Omental fat pad (tissue), 4 donors: ENCODE data around the gene UAP1L1. TPM values are rescaled to one million over a fixed set of nuclear protein-coding genes. Genes with fewer than 3 reads are reported as not detected.

ENCODE experiments used
- ATAC-seq: fragments of 150-250 bp; one replicate; pipeline ENCODE4 v1.9.1; 2016; ENCODE audit warnings: mild to moderate bottlenecking, moderate library complexity; ENCODE audit not compliant: low FRiP score
- DNase-seq: peaks from one replicate; pipeline ENCODE4 v3.0.0-alpha.2; 2019; ENCODE audit warnings: low spot score
- total RNA-seq, 4 donors: library from RNA; depleted of rRNA; stranded (reverse); fragments of >200 nt; gene quantifications; one replicate each; pipeline ENCODE4 v1.1.0, GENCODE V29; 2016
- TF ChIP-seq, protein P1 (sequence below), 3 donors: fragments of 450-650 bp; IDR thresholded peaks; one replicate each; pipeline ENCODE4 v1.5.1; 2016 to 2017; ENCODE audit warnings: antibody characterized with exemption in 3 of 3, mild to moderate bottlenecking in 3 of 3, moderate library complexity in 2 of 3

The UAP1L1 gene
- total RNA-seq, 4 donors from 2014 or later, result 5.2 to 12.8 (median 9.7) TPM

DNA sequence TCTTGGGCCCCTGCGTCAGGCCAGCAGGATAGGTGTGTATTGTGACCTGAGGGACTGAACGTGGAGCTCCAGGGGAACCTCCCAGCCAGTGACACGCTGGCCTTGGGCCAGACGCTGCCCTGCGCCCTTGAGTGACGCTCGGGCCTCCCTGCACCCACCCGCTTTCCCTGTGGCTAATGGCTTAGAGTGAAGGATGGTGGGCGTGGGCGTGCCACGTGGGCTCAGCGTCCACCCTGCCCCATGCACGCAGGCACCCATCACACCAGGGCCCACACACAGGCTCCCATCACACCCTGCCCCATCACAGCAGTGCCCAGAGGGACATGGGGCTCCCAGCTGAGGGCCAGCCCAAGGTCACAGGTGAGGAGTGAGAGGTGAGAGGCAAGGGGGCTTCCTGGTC, 40.3 kb upstream of the UAP1L1 start:
- no peak for ATAC-seq
- DNase-seq, result no peak
- TF ChIP-seq, protein P1, sequence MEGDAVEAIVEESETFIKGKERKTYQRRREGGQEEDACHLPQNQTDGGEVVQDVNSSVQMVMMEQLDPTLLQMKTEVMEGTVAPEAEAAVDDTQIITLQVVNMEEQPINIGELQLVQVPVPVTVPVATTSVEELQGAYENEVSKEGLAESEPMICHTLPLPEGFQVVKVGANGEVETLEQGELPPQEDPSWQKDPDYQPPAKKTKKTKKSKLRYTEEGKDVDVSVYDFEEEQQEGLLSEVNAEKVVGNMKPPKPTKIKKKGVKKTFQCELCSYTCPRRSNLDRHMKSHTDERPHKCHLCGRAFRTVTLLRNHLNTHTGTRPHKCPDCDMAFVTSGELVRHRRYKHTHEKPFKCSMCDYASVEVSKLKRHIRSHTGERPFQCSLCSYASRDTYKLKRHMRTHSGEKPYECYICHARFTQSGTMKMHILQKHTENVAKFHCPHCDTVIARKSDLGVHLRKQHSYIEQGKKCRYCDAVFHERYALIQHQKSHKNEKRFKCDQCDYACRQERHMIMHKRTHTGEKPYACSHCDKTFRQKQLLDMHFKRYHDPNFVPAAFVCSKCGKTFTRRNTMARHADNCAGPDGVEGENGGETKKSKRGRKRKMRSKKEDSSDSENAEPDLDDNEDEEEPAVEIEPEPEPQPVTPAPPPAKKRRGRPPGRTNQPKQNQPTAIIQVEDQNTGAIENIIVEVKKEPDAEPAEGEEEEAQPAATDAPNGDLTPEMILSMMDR (IDR thresholded peaks at IDR 0.05), result no peak

DNA sequence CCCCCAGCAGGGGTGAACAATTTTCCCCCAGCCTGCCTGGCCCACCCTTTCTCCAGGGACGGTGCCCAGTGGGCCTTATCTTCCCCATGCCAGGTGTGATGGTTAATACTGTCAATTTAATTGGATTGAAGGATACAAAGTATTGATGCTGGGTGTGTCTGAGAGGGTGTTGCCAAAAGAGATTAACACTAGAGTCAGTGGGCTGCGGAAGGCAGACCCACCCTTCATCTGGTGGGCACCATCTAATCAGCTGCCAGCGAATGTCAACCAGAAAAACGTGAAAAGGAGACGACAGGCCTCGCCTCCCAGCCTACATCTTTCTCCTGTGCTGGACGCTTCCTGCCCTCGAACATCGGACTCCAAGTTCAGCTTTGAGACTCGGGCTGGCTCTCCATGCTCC, 39.8 kb upstream of the UAP1L1 start:
- ATAC-seq (no peak), DNase-seq (no peak)
- TF ChIP-seq, protein P1 (IDR thresholded peaks at IDR 0.05), result no peak

DNA sequence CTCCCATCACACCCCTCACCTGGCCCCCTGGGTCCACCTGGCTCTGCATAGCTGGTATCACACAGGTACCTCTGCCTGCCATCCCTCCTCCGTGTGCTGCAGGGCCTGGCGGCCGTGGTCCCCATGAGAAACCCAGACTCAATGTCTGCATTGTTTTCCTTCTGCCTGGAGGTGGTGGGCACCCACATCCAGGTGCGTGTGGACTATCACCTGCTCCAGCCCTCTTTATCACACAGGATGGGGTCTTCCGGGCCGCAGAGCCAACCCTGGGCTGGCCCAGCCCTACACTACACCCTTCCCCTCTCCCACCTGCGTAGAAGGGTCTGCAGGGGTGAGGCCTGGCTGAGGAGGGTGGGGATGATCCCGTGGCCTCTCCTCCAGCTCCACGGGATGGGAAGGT, 38.4 kb upstream of the UAP1L1 start:
- DNase-seq, result no peak
- no peak for ATAC-seq
- TF ChIP-seq, protein P1 (IDR thresholded peaks at IDR 0.05), result no peak

DNA sequence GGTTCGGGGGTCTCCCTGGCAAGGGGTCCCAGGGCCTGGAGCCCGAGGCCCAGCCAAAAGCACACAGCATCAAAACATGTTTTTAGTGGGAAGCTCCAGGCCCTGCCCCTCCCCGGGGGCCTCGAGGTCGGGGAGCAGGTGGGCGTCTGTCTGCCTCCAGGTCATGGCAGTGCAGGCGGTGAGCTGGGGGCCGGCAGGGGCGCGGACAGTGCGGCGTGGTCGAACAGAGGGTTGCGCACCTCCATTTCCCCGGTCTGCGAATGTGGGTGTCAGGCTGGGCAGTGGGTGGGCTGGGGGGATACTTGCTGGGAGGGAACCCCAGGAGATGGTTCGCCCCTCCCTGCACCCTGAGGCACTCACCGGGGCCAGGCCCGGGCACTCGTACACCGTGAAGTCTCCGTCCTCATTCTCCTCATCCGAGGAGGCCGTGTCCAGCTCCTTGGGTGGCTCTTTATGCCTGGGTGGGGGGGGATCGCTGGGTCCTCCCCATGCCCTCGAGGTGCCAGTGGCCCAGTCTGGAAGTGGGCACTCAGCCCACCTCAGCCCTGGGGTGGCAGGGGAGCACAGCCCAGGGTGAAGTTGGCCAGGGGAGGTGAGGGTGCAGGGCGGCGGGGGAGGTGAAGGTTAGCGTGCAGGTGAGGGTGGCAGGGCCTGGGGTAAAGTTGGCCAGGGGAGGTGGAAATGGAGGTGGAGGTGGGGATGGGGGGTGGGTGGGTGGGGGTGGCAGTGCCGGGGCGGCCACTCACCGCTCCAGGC, 37.5 kb upstream of the UAP1L1 start:
- no peak for ATAC-seq
- no peak for DNase-seq
- TF ChIP-seq, protein P1 (IDR thresholded peaks at IDR 0.05), result no peak

DNA sequence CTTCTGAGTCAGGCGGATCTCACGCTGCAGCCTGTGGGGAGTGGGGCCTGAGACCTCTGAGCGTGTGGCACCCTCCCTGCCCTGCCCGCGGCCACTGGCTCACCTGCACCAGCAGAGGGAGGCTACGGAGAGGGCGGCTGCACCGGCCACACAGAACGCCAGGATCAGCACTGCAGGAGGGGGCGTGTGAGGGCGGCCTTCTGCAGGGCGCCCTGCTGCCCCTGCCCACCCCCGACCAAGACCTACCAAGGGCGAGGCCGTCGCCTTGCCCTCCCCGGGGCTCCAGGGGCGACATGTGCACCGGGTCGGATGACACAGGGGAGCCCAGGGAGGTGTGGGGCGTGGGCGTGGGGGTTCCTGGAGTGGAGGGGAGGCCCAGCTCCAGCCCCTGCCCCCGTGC, 36.7 kb upstream of the UAP1L1 start:
- DNase-seq (no peak), ATAC-seq (no peak)
- TF ChIP-seq, protein P1 (IDR thresholded peaks at IDR 0.05), result no peak

DNA sequence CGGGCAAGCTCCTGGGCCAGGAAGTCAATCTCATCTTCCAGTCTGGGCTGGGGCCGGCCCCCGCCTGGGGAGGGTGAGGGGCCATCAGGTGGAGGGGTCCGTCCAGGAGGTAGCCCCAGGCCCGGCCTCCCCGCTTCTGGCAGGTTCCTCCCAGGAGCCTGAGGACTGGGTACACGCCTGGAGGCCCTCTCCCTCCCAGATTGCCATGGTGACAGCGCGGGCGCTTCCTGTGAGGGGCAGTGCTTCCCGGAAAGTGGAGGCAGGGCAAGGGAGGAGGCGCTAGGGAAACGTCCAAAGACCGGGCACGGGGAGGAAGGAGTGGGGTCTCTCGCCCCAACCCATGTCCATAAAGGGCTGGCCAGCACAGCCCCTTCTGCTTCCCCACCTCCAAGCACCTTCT, 36.2 kb upstream of the UAP1L1 start:
- ATAC-seq (no peak), DNase-seq (no peak)
- TF ChIP-seq, protein P1 (IDR thresholded peaks at IDR 0.05), result no peak
